GM04503 (cell line): ENCODE data around the gene CDK5RAP1.
"Not testable (repeated sequence)": the region's sequence is repeated elsewhere in the genome, so short reads cannot be mapped to it uniquely, and the experiment has no call there.

Source experiments
- DNase-seq: peaks from one replicate; pipeline ENCODE4 v3.0.0-alpha.2; 2012; ENCODE audit warnings: low read depth

Gene CDK5RAP1

GRCh38 chr20:33419140-33419974, 18.0 kb upstream of the CDK5RAP1 start:
- DNase-seq, result no peak

- DNase-seq, result no peak
Measured at GRCh38 chr20:33418033-33418432, 16.7 kb upstream of the CDK5RAP1 start.

- DNase-seq, result no peak
Measured at GRCh38 chr20:33415948-33416347, 14.6 kb upstream of the CDK5RAP1 start.

GRCh38 chr20:33412484-33412838, 11.1 kb upstream of the CDK5RAP1 start:
- no peak for DNase-seq

- DNase-seq, result no peak
Measured at GRCh38 chr20:33411711-33412483, 10.6 kb upstream of the CDK5RAP1 start.

GRCh38 chr20:33411242-33411641, 9.9 kb upstream of the CDK5RAP1 start:
- no peak for DNase-seq

GRCh38 chr20:33410081-33410742, 8.9 kb upstream of the CDK5RAP1 start:
- DNase-seq, result no peak

GRCh38 chr20:33408716-33409654, 7.7 kb upstream of the CDK5RAP1 start:
- no peak for DNase-seq

- DNase-seq, result no peak
Measured at GRCh38 chr20:33408313-33408712, 7.0 kb upstream of the CDK5RAP1 start.

- no peak for DNase-seq
Measured at GRCh38 chr20:33407796-33408195, 6.5 kb upstream of the CDK5RAP1 start.

GRCh38 chr20:33407251-33407650, 5.9 kb upstream of the CDK5RAP1 start:
- DNase-seq, result no peak

- no peak for DNase-seq
Measured at GRCh38 chr20:33404281-33404680, 3.0 kb upstream of the CDK5RAP1 start.

GRCh38 chr20:33401921-33402369, 626 bp upstream of the CDK5RAP1 start:
- DNase-seq, result no peak

GRCh38 chr20:33400812-33401183, 521 bp downstream of the CDK5RAP1 start:
- no peak for DNase-seq

GRCh38 chr20:33399924-33400323, 1.4 kb downstream of the CDK5RAP1 start:
- DNase-seq, result no peak

GRCh38 chr20:33394718-33395117, 6.6 kb downstream of the CDK5RAP1 start:
- no peak for DNase-seq

- DNase-seq, result no peak
Measured at GRCh38 chr20:33393609-33394008, 7.7 kb downstream of the CDK5RAP1 start.

GRCh38 chr20:33391722-33392415, 9.4 kb downstream of the CDK5RAP1 start:
- peak; percentile 90 for DNase-seq

GRCh38 chr20:33389326-33389725, 12.0 kb downstream of the CDK5RAP1 start:
- not testable (repeated sequence) for DNase-seq

GRCh38 chr20:33388268-33388667, 13.1 kb downstream of the CDK5RAP1 start:
- DNase-seq, result no peak

GRCh38 chr20:33387177-33387576, 14.1 kb downstream of the CDK5RAP1 start:
- DNase-seq, result no peak
